H54 (cell line): ENCODE measurements around the gene ARFGAP1.
A peak's percentile ranks its signal among the peaks of the same experiment; 100 is the strongest.

ENCODE experiments used
- DNase-seq: peaks from one replicate; pipeline ENCODE4 v3.0.0; 2011; ENCODE audit warnings: low spot score, mixed read lengths; ENCODE audit not compliant: insufficient read length
- FAIRE-seq: peaks from 3 replicates; lab custom pipeline; 2011; peaks lifted over from hg19 to GRCh38; lab: Jason Lieb, UNC
- POLR2A ChIP-seq: IDR thresholded peaks from 2 replicates; pipeline ENCODE4 v1.6.1; 2011; ENCODE audit warnings: low read depth, mild to moderate bottlenecking, low read length

Gene ARFGAP1

DNA sequence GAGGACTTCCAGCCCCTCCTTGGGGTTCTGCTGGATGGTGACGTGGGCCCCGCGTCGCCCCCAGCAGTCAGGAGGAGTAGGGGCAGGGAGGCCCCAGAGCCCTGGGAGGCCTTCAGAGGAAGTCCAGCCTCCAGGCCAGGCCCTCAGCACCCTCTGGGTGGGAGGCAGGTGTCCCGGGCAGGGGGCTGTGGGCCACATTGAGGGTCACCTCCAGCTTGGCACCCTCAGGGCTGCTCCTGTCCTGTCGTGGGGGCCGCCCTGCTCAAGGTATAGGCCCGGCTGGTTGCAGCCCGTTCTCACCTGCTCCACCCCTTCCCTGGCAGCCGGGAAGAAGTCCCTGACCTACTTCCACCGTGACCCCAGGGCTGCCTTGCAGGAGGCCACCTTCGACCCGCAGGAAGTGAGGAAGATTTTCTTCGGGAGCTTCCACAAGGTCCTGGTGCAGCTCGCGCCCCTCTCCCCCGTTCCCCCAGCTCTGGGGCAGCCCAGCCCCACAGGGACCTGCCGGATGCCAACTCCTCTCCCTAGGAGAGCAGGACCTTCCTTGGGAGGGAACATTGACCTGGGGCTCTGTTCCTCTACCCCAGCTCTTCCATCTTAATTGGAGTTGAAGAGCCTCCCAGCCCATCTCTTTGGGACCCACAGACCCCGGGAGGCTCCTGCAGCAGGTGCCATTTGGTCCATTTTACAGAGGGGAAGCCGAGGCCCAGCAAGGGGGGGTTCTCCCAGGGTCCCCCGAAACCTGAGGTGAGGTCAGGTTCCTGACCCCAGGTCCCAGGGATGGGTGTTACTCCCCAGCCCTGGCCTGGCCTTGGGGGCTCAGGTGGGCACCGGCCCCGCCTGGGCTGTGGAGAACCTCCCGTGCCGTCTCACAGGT is 46.8 kb downstream of the ARFGAP1 start:
- DNase-seq (no peak), FAIRE-seq (no peak)
- TF ChIP-seq POLR2A, result no peak

DNA sequence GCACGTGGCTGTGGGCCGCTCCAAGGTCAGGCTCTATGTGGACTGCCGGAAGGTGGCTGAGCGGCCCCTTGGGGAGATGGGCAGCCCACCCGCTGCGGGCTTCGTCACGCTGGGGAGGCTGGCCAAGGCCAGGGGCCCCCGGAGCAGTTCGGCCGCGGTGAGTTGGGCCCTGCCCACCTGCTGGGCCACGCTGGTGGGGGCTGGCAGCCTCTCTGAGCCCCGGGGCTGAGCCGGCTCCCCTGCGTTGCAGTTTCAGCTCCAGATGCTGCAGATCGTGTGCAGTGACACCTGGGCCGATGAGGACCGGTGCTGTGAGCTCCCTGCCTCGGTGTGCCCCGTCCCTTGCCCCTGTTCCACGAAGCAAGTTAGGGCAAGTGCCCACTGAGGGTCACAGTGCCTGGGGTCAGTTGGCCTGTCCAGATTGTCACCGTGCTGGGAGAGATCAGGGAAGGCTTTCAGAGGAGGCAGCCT is 47.5 kb downstream of the ARFGAP1 start:
- DNase-seq (no peak), FAIRE-seq (no peak)
- TF ChIP-seq POLR2A, result no peak

- DNase-seq (no peak), FAIRE-seq (no peak)
- TF ChIP-seq POLR2A, result no peak
Measured at GRCh38 chr20:63320616-63321147, 48.1 kb downstream of the ARFGAP1 start.

GRCh38 chr20:63321148-63321831 is 48.7 kb downstream of the ARFGAP1 start:
- FAIRE-seq (no peak), DNase-seq (peak; percentile 72)
- TF ChIP-seq POLR2A, result no peak

GRCh38 chr20:63322146-63322932 is 49.7 kb downstream of the ARFGAP1 start:
- no peak for FAIRE-seq
- no peak for DNase-seq
- TF ChIP-seq POLR2A, result no peak

DNA sequence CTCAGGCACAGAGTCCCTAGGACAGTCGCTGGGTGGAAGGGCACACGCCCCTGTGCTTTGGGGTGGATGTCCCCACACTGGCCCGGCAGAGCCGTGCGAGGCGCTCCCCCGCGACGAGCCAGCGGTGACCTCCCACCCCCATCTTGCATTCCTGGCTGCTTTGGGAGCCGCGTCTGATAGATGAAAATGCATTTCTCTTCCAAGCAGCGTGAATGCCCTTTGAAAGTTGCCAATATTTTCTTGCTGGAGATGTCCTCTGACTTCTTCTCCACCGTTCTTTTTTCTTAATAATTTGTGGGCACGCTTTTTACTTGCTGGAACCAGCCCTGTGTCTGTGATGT is 50.3 kb downstream of the ARFGAP1 start:
- DNase-seq (no peak), FAIRE-seq (no peak)
- no peak for TF ChIP-seq POLR2A

- TF ChIP-seq POLR2A, result no peak
- FAIRE-seq (no peak), DNase-seq (no peak)
Measured at GRCh38 chr20:63323357-63323981, 50.9 kb downstream of the ARFGAP1 start.

GRCh38 chr20:63325021-63325471 is 52.4 kb downstream of the ARFGAP1 start:
- no peak for DNase-seq
- no peak for FAIRE-seq
- TF ChIP-seq POLR2A, result no peak

GRCh38 chr20:63325554-63326313 is 53.1 kb downstream of the ARFGAP1 start:
- TF ChIP-seq POLR2A, result no peak
- DNase-seq (no peak), FAIRE-seq (no peak)

DNA sequence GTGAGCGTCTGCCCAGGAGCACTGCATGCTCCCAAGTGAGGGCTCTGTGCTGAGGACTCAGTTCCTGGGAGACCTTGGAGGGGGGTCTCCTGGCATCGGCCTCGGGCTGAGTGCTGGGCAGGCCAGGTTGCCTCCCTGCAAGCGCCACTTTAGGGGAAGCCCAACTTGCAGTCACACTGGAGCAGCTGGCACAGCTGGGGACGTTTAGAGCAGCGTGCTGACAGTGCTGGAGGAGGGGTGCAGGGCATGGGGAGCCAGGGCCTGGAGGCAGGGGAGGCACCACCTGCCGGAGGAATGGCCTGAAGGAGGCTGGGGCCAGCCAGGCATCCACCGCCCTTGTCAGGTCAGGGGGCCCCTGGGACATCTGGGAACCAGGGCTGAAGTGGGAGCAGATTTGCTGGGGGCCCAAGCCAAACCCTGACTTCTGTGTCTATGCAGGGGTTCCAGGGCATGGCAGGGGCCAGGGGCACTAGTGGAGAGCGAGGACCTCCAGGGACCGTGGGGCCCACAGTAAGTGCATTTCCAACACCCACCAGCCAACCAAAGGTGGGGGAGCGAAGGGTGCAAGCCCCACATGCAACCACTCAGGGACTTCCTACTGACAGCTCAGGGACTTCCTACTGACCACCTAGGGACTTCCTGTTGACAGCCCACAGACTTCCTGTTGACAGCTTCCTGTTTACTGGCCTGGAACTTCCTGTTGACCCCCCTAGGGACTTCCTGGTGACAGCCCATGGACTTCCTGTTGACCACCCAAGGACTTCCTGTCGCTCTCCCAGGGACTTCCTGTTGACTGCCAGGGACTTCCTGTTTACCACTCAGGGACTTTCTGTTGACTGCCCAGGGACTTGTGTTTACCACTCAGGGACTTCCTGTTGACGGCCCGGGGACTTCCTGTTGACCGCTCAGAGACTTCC is 54.0 kb downstream of the ARFGAP1 start:
- DNase-seq (no peak), FAIRE-seq (no peak)
- TF ChIP-seq POLR2A, result no peak

DNA sequence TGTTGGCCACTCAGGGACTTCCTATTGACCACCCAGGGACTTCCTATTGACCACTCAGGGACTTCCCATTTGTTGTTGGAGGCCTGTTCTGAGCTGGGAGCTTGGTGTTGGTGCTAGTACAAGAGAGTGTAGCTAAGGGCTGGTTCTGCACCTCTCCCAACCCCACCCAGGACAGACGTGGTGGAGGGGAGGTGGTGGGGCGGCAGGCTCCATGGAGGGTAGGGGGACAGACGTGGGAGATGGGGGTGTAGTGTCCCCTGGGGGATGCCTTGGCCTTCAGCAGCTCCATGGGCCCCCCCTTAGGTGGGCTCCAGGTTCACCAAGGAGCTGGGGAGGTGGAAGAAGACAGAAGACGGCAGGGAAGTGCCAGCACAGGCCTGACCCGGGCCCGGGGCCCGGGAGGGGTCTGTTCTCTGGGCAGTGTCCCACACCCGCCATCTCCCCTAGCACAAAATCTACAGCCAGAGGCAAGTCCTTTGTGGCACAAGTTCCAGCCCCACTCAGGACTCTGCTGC is 54.7 kb downstream of the ARFGAP1 start:
- no peak for TF ChIP-seq POLR2A
- DNase-seq, result no peak
- no peak for FAIRE-seq
